Stimulated activated CD4-positive, alpha-beta T cell treated with anti-CD3 and anti-CD28 coated beads, Interleukin-1b, Interleukin-23, amount 100 ng/mL, for 48 hours (primary cell): ENCODE results near the gene APMAP.

ENCODE experiments used
- DNase-seq: peaks from one replicate; pipeline ENCODE4 v3.0.0-alpha.2; 2020

The APMAP gene

DNA sequence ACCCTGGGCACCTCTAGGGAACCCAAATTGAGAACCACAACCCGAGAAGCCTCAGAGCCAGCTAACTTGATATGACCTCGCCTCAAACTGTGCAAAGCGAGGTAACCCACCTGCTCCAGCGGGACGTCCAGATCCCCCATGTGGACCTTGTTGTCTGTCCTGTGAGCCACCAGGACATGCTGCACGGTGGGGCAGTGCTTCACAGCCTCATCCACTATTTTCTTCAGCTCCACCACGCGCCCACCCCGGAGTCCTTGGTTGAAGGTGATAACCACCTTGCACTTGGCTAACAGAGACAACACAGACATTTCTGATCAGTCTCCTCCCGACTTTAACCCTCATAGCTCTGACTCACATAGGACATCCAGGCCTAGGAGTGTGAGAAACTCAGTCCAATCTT, 30.8 kb upstream of the APMAP start:
- DNase-seq: no peak

DNA sequence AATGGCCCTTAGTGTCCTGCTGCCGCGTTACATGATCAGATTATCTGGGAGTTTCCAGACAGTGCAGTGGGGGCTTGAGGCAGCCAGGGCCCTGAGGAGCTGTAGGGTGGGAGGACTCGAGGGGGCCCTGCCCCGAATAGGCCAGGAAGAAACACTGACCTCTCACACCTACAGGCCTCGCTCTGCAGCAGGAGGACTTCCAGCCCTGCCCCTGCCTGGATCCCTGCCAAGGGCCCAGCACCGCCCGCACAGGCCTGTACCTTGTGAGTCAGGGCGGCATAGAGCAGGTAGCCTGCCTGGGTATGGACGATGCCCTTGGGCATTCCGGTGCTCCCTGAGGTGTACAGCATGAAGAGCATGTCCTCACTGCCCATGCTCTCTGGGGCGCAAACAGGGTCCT, 30.1 kb upstream of the APMAP start:
- no peak for DNase-seq

- no peak for DNase-seq
Measured at GRCh38 chr20:25021336-25021735, 28.8 kb upstream of the APMAP start.

GRCh38 chr20:25020901-25021301, 28.4 kb upstream of the APMAP start:
- DNase-seq: no peak

- no peak for DNase-seq
Measured at GRCh38 chr20:25020345-25020744, 27.8 kb upstream of the APMAP start.

GRCh38 chr20:25019381-25020155, 27.0 kb upstream of the APMAP start:
- no peak for DNase-seq

DNA sequence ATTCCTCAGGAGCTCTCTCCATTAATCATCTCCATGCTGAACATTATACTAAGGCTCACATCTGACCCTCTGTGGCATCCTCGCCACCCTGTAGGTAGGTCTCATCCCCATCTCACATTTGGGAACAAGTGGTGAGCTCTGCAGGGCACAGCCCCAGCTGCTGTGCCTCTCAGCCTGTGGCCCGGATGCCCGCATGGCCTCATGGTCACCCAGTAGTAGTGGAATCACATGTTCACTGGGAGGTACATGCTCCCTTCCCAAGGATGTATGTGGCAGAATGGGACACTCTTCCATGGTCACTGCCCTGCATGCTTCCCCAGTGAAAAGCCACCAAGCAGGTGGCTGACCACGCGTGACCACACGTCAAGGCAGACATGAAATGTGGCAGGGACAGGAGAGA, 26.3 kb upstream of the APMAP start:
- DNase-seq: no peak

DNA sequence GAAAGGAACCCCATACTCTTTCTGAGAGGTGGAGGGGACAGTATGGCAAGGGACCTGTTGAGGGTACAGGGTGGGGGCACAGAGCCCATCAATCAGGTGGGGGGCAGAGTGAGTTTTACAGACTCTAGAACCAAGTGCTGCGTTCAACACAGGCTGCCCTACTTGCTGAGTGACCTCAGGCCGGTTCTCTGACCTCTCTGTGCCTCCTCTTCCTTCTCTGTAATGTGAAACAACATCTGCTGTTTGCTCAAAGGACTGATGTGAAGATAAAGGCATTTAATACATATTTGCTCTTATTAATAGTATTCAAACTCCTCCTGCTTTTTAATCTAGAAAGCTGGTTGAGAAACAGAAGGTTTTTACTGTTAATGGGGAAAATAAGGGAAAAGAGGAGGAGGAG, 25.9 kb upstream of the APMAP start:
- DNase-seq: no peak

GRCh38 chr20:25017257-25017803, 24.8 kb upstream of the APMAP start:
- no peak for DNase-seq

DNA sequence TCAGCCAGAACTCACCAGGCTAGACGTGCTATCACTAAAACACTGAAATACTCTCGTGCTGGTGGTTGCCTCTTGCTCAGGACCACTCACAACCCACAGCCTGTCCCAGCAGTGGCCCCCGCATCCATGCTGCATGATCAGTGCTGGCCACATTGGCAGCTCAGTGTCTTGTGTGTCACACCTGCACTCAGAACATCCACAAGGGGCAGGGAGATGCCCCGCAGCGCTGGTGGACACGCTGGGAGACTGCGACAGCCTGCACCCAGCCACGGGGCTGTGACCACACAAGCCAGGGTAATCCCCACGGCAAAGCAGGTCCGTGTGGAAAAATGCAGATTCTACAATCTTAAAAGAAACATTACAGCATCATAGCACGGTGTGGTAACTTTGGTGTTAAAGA, 23.9 kb upstream of the APMAP start:
- DNase-seq: no peak

- DNase-seq: no peak
Measured at GRCh38 chr20:25015986-25016385, 23.4 kb upstream of the APMAP start.

GRCh38 chr20:25014816-25015215, 22.3 kb upstream of the APMAP start:
- DNase-seq: no peak

- DNase-seq: no peak
Measured at GRCh38 chr20:25013478-25014380, 21.2 kb upstream of the APMAP start.

DNA sequence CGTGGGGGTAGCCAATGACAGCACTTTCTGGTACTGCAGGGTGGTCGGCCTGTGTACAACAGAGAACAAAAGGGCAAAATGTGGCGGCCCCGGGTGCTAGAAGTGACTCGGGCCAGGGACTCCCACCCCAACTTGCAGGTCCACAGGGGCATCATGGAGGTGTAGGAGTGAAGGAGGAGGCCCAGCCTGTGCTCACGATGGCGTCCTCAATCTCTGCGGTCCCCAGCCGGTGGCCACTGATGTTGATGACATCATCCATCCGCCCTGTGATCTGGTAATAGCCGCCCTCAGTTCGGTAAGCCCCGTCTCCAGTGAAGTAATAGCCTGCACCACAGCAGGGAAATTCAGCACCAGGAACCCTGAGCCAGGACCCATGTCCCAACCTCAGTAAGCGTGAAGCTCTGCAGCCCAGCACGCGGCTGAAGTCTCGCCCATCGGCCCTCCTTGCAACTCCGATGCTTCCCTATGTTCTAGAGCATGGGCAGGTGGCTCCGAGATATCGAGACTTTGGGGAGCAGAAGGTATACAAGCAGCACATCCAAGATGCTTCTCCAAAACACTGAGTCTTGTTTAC, 20.2 kb upstream of the APMAP start:
- no peak for DNase-seq

DNA sequence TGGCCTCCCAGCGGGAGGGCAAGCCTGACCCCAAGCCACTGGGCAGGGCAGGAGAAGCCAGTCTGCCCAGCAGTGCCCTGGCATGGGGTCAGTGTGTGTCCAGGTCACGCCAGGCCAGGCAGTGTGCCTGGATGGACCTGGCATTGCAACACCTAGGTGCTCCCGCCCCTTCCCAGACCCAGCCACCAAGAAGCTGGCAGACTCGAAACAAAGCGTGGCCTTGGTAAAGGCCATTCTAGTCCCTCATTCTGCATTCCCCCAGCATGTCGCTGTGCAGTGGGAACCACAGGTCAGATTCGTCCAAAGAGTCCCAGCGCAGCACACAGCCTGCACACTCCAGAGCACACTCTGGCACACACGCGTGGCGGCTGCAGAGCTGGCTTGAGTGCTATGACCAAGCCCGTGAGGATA, 19.3 kb upstream of the APMAP start:
- no peak for DNase-seq

GRCh38 chr20:25011261-25011660, 18.7 kb upstream of the APMAP start:
- DNase-seq: no peak

DNA sequence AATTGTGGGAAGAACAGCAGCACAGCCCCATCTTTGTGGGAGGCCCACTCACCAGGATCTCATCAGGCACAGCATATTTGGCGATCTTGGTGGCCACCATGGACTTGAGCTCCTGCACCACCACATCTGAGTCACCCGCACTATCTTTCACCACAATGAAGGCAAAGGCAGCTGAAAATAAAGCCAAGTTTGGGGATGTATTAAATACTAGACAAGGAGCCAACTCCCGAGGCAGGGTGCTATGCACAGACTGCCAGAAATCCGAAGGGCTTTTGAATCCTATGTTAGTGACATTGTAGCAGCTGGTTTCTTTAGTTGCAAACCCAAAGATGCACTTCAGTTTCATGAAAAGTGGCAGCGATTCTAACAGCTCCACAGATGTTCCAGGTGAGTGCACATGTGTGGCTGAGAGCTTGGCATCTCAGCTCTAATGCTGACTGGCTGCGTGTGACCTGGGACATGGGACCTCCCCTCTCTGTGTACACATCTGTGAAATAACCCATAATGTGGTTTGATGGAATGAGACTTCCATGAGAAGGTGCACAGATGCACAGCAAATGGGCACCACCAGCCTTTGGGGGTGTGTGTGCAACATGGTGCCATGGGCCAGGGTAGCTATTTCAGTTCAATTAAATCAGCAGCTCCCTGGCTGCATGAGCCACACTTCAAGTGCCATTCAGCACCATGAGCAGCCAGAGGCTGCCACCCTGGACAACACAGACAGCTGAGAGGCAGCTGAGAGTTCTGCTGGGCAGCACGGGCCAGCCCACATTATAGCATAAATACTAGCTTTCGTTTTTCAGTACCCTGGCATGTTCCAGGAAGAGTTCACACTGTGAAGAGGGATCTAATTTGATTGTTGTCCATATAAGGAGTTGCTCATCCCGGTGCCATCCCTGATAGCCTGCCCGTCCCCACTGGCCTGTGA, 16.9 kb upstream of the APMAP start:
- no peak for DNase-seq

DNA sequence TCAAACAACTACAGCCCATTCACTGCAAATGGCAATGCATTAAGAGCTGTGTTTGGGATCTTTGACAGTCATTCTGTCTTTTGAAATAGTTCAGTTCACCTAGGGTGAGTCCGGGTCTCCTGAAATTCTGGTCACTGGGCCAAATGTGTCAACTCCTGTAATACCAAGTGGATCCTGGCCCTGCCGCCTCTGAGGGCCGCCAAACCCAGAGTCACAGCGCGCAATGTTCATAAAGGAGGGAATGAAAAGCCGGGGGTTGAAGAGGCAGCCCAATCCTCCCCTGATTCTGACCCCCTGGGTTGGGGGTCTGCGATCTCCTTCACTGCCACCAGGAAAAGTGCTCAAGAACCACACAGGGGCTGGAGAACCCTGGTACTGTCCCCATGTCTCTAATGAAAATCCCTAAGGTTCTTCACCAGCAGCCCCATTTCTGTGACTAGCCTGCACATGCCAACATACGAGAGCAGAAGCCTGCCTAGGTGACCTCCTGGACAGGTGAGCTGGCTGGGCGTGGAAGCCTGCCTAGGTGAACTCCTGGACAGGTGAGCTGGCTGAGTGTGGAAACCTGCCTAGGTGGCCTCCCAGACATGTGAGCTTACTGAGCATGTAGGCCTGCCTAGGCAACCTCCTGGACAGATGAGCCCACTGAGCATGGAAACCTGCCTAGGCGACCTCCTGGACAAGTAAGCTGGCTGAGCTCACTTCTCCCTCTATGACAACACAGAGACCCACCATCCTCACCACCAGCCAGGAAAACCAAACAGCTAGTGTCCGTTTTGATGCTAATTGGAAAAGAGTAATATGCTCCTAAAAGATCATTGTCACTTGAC, 16.1 kb upstream of the APMAP start:
- no peak for DNase-seq

- DNase-seq: no peak
Measured at GRCh38 chr20:25007491-25008305, 15.1 kb upstream of the APMAP start.

- no peak for DNase-seq
Measured at GRCh38 chr20:25006431-25007167, 14.0 kb upstream of the APMAP start.
